Testis (tissue), 2 donors: Measurements from ENCODE around the gene ZNF830.

Experiments used
- CTCF ChIP-seq, 3 experiments: fragments of 450-650 bp in 2 of 3; fragments of 200-600 bp in 1 of 3; sonication (generic) in 1 of 3; IDR thresholded peaks; one replicate each; pipeline ENCODE4 v1.5.1; 2016 to 2019; ENCODE audit warnings: antibody characterized with exemption in 3 of 3, mild to moderate bottlenecking in 2 of 3, moderate library complexity in 1 of 3
- POLR2A ChIP-seq: fragments of 450-650 bp; IDR thresholded peaks from one replicate; pipeline ENCODE4 v1.6.1; 2017; ENCODE audit warnings: antibody characterized with exemption, mild to moderate bottlenecking, moderate library complexity

GRCh38 chr17:34961093-34961911, at the start of gene ZNF830, which contains the start of gene CCT6B:
- TF ChIP-seq CTCF (IDR thresholded peaks at IDR 0.05) = peak in 1 of 3 experiments; percentile 8
- no peak for TF ChIP-seq POLR2A
